ENCODE measurements around the gene NANS.

DNA sequence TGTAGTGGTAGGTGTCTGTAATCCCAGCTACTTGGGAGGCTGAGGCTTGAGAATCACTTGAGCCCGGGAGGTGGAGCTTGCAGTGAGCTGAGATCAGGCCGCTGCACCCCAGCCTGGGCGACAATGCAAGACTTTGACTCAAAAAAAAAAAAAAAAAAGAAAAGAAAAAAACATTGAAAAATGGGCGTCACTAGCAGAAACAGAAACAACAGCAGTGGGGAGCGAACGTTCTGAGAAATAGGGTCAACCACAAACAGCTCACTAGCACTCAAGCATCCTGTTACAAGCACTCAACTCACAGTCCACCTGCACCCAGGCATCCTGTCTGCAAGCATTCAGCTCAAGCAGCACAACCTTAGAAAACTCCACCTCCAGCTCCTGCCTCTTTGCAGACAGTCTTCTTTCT, 45.3 kb downstream of the NANS start:
- TF ChIP-seq SP1 (IDR thresholded peaks at IDR 0.05) (no peak), BHLHE40 (IDR thresholded peaks at IDR 0.05; ENCODE audit: borderline replicate concordance) (no peak), ARNT (IDR thresholded peaks at IDR 0.05) (no peak), LEF1 (IDR thresholded peaks at IDR 0.05; ENCODE audit: borderline replicate concordance) (no peak), FOXK2 (IDR thresholded peaks at IDR 0.05) (no peak), SUZ12 (IDR thresholded peaks at IDR 0.05) (no peak), NFRKB (IDR thresholded peaks at IDR 0.05) (no peak), HDGF (IDR thresholded peaks at IDR 0.05; ENCODE audit: borderline replicate concordance) (no peak), FOXM1 (IDR thresholded peaks at IDR 0.05; ENCODE audit: borderline replicate concordance) (no peak)
- TF ChIP-seq, protein P1, sequence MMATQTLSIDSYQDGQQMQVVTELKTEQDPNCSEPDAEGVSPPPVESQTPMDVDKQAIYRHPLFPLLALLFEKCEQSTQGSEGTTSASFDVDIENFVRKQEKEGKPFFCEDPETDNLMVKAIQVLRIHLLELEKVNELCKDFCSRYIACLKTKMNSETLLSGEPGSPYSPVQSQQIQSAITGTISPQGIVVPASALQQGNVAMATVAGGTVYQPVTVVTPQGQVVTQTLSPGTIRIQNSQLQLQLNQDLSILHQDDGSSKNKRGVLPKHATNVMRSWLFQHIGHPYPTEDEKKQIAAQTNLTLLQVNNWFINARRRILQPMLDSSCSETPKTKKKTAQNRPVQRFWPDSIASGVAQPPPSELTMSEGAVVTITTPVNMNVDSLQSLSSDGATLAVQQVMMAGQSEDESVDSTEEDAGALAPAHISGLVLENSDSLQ (IDR thresholded peaks at IDR 0.05), result no peak

Measured in HEK293T (cell line).